GM18951 (cell line): Measurements from ENCODE around the gene ELSPBP1.

Source experiments
- POLR2A ChIP-seq: IDR thresholded peaks from 4 replicates; pipeline ENCODE4 v1.6.1; 2011; ENCODE audit warnings: mild to moderate bottlenecking; ENCODE audit not compliant: insufficient read length, insufficient read depth; ENCODE audit errors: extremely low read depth
- in situ Hi-C: fragments of 300-500 bp; cut with MboI; formaldehyde crosslinking; loops from one replicate; pipeline ENCODE4 v1.12.0; 2022; ENCODE audit warnings: low sequenced_read_pairs, mixed read lengths, inconsistent platforms; ENCODE audit not compliant: unreplicated experiment

Gene ELSPBP1

DNA sequence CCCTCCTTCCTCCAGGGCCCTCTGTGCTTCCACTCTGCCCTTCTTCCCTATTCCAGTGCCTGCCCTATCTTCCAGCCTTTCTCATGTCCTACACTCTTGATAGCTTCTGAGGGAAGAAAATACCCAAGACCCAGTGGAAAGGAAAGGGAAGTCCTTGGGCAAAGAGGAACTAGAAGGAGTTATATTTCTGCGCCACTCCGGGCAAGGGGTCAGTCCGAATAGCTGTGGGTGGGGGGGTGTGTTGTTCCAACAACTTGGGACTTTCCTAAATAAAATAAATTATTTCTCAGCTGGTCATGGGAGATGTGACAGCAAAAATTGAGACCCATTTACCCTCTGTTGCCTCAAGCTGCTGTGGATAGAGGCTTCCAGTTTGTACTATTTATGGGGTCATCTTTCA lies 26.3 kb downstream of the ELSPBP1 start:
- in situ Hi-C loops, result no loop called here

GRCh38 chr19:48023011-48023410 lies 28.6 kb downstream of the ELSPBP1 start:
- TF ChIP-seq POLR2A, result no peak
- in situ Hi-C loops, result no loop called here

More for the DNA sequence above, 26.3 kb downstream of the ELSPBP1 start:
- no peak for TF ChIP-seq POLR2A

DNA sequence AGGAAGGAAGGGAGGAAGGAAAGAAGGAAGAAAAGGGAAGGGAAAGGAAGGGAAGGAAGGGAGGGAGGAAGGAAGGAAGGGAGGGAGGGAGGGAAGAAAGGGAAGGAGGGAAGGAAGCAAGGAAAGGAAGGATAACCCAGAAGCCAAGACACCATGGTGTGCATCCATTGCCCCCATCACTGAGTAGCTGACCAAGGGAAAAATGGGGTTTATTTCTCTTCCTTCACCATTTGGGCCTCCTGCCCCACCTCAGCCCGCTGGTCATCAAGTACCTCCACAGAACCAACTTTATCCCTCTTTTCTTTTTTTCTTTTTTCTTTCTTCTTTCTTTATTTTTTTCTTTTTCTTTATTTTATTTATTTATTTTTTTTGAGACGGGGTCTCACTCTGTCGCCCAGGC lies 29.1 kb downstream of the ELSPBP1 start:
- in situ Hi-C loops, result no loop called here
- no peak for TF ChIP-seq POLR2A

DNA sequence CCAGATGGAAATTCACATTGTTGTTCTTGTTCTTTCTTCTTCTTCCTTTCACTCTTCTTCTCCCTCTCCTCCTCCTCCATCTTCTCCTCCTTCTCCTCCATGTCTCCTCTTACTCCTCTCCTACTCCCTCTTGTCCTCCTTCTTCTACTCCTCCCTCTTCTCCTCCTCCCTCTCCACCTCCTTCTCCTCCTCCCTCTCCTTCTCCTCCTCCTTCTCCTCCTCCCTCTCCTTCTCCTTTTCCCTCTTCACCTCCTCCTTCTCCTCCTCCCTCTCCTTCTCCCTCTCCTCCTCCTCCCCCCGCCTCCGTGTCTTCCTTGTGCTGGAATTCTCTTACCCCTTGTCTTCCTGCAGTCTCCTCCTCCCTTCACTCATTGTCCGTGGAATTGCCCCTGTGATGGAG lies 31.0 kb downstream of the ELSPBP1 start:
- no peak for TF ChIP-seq POLR2A
- in situ Hi-C loops, result no loop called here

DNA sequence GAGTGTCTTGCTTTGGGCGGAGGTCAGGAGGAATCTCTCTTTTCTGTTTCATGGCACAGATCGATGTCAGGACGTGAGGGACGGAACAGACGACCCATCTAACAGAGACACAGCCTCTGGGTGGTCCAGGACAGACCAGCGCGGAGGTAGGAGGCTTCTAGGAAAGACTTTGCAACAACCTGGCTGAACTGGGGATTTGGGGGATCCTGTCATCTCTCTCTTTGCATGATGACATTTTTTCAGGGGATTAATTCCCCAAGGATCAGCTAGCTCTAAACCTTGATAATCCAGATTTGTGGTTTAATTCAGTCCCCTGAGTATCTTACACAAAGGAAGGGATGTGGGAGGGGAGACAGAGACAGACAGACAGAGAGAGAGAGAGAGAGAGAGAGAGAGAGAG lies 35.0 kb downstream of the ELSPBP1 start:
- in situ Hi-C loops, result no loop called here
- TF ChIP-seq POLR2A, result no peak

DNA sequence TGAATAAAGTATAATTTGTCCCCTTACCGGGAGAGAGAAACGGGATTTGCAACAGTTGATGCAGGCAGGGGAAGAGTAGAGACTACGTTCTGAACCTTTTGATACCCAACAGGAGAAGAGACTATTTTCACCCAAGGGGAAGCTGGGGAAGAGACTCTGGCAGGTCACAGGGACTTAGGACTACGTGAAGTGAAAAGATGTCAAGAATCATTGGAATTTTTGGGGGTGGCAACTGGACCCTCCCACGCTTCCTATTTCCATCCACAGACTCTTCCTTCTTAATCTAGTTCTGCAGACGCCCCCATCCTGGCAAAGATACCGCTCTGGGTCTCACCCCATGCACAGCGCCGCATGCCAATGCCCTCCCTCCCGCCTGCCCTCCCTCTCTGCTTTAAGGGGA lies 35.6 kb downstream of the ELSPBP1 start:
- in situ Hi-C loops, result no loop called here
- no peak for TF ChIP-seq POLR2A

GRCh38 chr19:48033604-48034003 lies 39.2 kb downstream of the ELSPBP1 start:
- no peak for TF ChIP-seq POLR2A
- in situ Hi-C loops, result no loop called here

DNA sequence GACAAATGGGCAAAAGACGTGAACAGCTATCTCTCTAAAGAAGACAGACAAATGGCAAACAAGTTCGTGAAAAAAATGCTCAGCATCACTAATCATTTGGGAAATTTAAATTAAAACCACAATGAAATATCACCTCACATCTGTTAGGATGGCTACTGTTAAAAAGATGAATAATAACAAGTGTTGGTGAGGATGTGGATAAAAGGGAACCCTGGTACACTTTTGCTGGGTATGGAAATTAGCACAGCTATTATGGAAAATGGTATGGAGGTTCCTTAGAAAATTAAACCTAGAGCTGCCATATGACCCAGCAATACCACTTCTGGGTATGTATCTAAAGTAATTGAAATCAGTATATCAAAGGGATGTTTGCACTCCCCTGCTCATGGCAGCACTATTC lies 42.3 kb downstream of the ELSPBP1 start:
- TF ChIP-seq POLR2A, result no peak
- in situ Hi-C loops, result no loop called here

- in situ Hi-C loops, result no loop called here
- no peak for TF ChIP-seq POLR2A
Observed at GRCh38 chr19:48041877-48042580, 47.6 kb downstream of the ELSPBP1 start.

GRCh38 chr19:48043675-48044258 lies 49.3 kb downstream of the ELSPBP1 start, which contains the start of gene CABP5:
TSS of gene CABP5 (minus strand) at chr19:48044079. CDS start at chr19:48043922, 157 bp downstream.
- in situ Hi-C loops, result no loop called here
- no peak for TF ChIP-seq POLR2A

GRCh38 chr19:48044561-48044960 lies 50.1 kb downstream of the ELSPBP1 start:
- no peak for TF ChIP-seq POLR2A
- in situ Hi-C loops, result no loop called here

DNA sequence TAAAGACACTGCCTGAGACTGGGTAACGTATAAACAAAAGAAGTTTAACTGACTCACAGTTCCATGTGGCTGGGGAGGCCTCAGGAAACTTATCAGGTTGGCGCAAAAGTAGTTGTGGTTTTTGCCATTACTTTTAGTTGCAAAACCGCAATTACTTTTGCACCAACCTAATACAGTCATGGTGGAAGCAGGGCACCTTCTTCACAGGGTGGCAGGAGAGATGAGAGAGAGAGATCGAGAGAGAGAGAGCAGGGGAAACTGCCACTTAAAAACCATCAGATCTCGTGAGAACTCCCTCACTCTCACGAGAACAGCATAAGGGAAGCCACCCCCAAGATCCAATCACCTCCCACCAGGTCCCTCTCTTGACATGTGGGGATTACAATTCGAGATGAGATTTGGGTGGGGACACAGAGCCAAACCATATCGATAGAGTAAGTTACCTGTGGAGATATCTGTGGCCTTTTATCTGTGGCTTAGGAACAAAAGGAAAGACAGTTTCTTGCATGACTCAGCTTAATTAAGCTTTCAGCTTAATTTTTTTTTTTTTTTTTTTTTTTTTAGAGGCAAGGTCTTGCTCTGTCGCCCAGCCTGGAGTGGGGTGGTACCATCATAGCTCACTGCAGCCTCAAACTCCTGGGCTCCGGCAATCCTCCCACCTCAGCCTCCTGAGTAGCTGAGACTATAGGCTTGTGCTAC lies 57.1 kb downstream of the ELSPBP1 start:
- in situ Hi-C loops, result no loop called here
- TF ChIP-seq POLR2A, result no peak

DNA sequence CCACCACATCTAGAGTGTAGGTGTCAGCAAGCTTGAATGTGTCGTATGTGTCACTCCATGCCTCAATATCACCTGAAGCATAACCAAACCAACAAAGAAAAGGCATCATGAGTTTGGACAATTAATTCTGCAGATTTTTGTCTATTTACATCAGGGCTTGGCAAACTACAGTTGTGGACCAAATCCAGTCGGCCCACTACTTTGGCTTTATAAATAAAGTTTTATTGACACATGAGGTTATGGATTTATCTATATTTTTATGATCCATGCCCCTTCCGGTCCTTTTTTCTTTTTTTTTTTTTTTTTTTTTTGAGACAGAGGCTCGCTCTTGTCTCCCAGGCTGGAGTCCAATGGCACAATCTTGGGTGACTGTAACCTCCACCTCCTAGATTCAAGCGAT lies 58.6 kb downstream of the ELSPBP1 start:
- TF ChIP-seq POLR2A, result no peak
- in situ Hi-C loops, result no loop called here

DNA sequence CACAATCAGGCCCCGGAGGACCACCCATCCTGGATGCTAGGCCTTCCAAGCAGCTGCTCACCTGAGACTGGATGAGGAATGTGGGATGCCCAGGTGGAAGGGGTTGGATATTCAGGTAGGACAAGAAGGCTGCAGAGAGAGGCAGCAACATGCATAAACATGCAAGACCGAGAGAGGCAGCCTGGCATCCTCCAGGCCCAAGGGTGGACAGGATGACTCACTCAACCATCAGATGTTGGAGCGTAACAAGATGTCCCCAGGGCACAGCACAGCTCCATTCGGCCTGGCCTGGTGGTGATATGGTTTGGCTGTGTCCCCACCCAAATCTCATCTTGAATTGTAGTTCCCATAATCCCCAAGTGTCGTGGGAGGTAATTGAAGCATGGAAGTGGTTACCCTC lies 59.4 kb downstream of the ELSPBP1 start:
- in situ Hi-C loops, result no loop called here
- no peak for TF ChIP-seq POLR2A
